Measurements from ENCODE around the gene MCEMP1.

DNA sequence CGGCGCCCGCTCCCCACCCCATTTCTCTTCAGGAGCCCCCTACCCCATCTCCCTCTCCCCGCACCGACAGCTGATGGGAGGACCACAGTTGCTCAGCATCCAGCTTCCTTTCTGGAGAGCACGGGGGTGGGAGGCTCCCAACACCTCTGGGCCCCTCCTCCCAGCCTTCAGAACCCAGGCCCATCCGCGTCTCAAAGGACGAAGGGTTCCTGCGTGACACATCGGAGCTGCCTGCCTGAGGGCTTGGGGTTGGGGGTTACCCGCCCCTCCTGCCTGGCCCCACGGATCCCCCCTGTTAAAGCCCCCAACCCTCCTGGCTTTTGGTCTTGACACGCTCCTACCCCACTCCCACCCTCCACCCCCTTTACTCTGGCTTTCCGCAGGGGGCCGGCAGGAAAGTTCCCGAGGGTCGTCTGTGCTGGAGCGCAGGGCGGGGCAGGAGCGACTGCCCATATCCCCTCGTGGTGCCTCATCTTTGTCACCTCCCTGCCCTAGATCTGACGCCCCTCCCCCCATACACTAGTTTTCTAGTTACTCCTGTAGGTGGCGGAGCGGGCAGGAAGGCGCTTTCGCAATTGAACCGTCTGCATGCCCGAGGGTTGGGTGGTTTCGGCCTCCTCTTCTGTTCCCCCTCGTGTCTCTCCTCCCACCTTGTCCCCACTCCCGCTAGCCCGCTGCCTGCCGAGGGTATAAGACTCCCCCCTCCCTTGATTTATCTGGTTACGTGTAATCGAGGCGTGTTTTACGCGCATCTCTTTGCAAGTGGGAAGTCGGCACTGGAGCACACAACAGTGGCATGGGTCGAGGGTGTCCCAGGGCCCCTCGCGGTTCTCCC is 4.7 kb downstream of the MCEMP1 start:
- TF ChIP-seq EZH2 (IDR thresholded peaks at IDR 0.05; ENCODE audit: insufficient read depth, low read length) = no peak
- TF ChIP-seq, protein P1, sequence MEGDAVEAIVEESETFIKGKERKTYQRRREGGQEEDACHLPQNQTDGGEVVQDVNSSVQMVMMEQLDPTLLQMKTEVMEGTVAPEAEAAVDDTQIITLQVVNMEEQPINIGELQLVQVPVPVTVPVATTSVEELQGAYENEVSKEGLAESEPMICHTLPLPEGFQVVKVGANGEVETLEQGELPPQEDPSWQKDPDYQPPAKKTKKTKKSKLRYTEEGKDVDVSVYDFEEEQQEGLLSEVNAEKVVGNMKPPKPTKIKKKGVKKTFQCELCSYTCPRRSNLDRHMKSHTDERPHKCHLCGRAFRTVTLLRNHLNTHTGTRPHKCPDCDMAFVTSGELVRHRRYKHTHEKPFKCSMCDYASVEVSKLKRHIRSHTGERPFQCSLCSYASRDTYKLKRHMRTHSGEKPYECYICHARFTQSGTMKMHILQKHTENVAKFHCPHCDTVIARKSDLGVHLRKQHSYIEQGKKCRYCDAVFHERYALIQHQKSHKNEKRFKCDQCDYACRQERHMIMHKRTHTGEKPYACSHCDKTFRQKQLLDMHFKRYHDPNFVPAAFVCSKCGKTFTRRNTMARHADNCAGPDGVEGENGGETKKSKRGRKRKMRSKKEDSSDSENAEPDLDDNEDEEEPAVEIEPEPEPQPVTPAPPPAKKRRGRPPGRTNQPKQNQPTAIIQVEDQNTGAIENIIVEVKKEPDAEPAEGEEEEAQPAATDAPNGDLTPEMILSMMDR (IDR thresholded peaks at IDR 0.05; ENCODE audit: insufficient read depth, low read depth, low read length) = no peak

Measured in astrocyte (in vitro differentiated cells and primary cell).